HL-60/S4 treated with retinoic acid at 250 ng/mL for 4 days and 3 days (cell line): ENCODE measurements around the gene TXNL4B.

Experiments used
- in situ Hi-C: fragments of 300-500 bp; cut with MboI; formaldehyde crosslinking; loops from 2 replicates; pipeline ENCODE4 v1.7.0; 2022; ENCODE audit warnings: low sequenced_read_pairs

The TXNL4B gene

GRCh38 chr16:72093448-72094265, at the start of gene TXNL4B, which contains the start of gene DHX38:
TSS of gene TXNL4B (minus strand) at chr16:72093620. CDS start at chr16:72090749, 2,871 bp downstream.
TSS of gene DHX38 (plus strand) at chr16:72093847. CDS start at chr16:72096158, 2,311 bp downstream.
- in situ Hi-C loops, result no loop called here

GRCh38 chr16:72142476-72142875, 49.1 kb upstream of the TXNL4B start:
- in situ Hi-C loops, result no loop called here

GRCh38 chr16:72139908-72140307, 46.5 kb upstream of the TXNL4B start:
- in situ Hi-C loops, result no loop called here

- in situ Hi-C loops, result no loop called here
These were observed 44.7 kb upstream of the TXNL4B start for GRCh38 chr16:72138064-72138572.

GRCh38 chr16:72137380-72138063, 44.1 kb upstream of the TXNL4B start:
- in situ Hi-C loops, result no loop called here

- in situ Hi-C loops, result no loop called here
These were observed 41.1 kb upstream of the TXNL4B start for GRCh38 chr16:72134507-72134906.

- in situ Hi-C loops, result no loop called here
These were observed 39.3 kb upstream of the TXNL4B start for GRCh38 chr16:72132726-72133125.

GRCh38 chr16:72131036-72131435, 37.6 kb upstream of the TXNL4B start:
- in situ Hi-C loops, result no loop called here

- in situ Hi-C loops, result loop anchor here (10.0 kb wide), 1 partner anchor 345 kb away; no protein-coding TSS in a partner anchor
These were observed 36.7 kb upstream of the TXNL4B start for GRCh38 chr16:72129976-72130656.

- in situ Hi-C loops, result loop anchor here (10.0 kb wide), 1 partner anchor 346 kb away; no protein-coding TSS in a partner anchor
These were observed 35.3 kb upstream of the TXNL4B start for GRCh38 chr16:72128701-72129100.

- in situ Hi-C loops, result loop anchor here (10.0 kb wide), 1 partner anchor 348 kb away; no protein-coding TSS in a partner anchor
These were observed 33.0 kb upstream of the TXNL4B start for GRCh38 chr16:72126429-72126765.

GRCh38 chr16:72125635-72126428, 32.4 kb upstream of the TXNL4B start:
- in situ Hi-C loops, result loop anchor here (10.0 kb wide), 1 partner anchor 349 kb away; no protein-coding TSS in a partner anchor

- in situ Hi-C loops, result loop anchor here (10.0 kb wide), 1 partner anchor 350 kb away; no protein-coding TSS in a partner anchor
These were observed 31.6 kb upstream of the TXNL4B start for GRCh38 chr16:72124761-72125634.

- in situ Hi-C loops, result loop anchor here (10.0 kb wide), 1 partner anchor 351 kb away; no protein-coding TSS in a partner anchor
These were observed 30.7 kb upstream of the TXNL4B start for GRCh38 chr16:72124148-72124547.

GRCh38 chr16:72123426-72123825, 30.0 kb upstream of the TXNL4B start:
- in situ Hi-C loops, result loop anchor here (10.0 kb wide), 1 partner anchor 351 kb away; no protein-coding TSS in a partner anchor

- in situ Hi-C loops, result loop anchor here (10.0 kb wide), 1 partner anchor 352 kb away; no protein-coding TSS in a partner anchor
These were observed 29.5 kb upstream of the TXNL4B start for GRCh38 chr16:72122916-72123315.

GRCh38 chr16:72122308-72122707, 28.9 kb upstream of the TXNL4B start:
- in situ Hi-C loops, result loop anchor here (10.0 kb wide), 1 partner anchor 352 kb away; no protein-coding TSS in a partner anchor

GRCh38 chr16:72120026-72120425, 26.6 kb upstream of the TXNL4B start:
- in situ Hi-C loops, result loop anchor here (10.0 kb wide), 1 partner anchor 355 kb away; no protein-coding TSS in a partner anchor

GRCh38 chr16:72113616-72113945, 20.2 kb upstream of the TXNL4B start:
- in situ Hi-C loops, result no loop called here
